Activated T-helper 2 cell treated with anti-CD3 and anti-CD28 coated beads, Interferon-gamma antibody, Interleukin-2, Interleukin-4, amounts not matched to agents 10 μg/mL and 5 μg/mL and 100 μg/mL, durations not matched to agents 14 hours and 24 hours and 36 hours (primary cell): ENCODE results near the gene PRSS21. TPM values are rescaled to one million over a fixed set of nuclear protein-coding genes. Genes with fewer than 3 reads are reported as not detected.
A peak's percentile ranks its signal among the peaks of the same experiment; 100 is the strongest.

ENCODE experiments used
- DNase-seq: peaks from one replicate; pipeline ENCODE4 v3.0.0; 2021; ENCODE audit warnings: low spot score
- H3K27ac Mint-ChIP-seq: one replicate; pipeline ENCODE4 v1.8.0; 2021; ENCODE audit warnings: mixed read lengths
- H3K27me3 Mint-ChIP-seq: one replicate; pipeline ENCODE4 v1.8.0; 2021; ENCODE audit warnings: low read depth, mixed read lengths
- H3K36me3 Mint-ChIP-seq: one replicate; pipeline ENCODE4 v1.8.0; 2021; ENCODE audit warnings: low read depth, mixed read lengths
- H3K4me1 Mint-ChIP-seq: one replicate; pipeline ENCODE4 v1.8.0; 2021; ENCODE audit warnings: low read depth, mixed read lengths
- H3K4me3 Mint-ChIP-seq: one replicate; pipeline ENCODE4 v1.8.0; 2021; ENCODE audit warnings: low read depth, mild to moderate bottlenecking, moderate library complexity, mixed read lengths
- H3K9me3 Mint-ChIP-seq: one replicate; pipeline ENCODE4 v1.8.0; 2021; ENCODE audit warnings: mixed read lengths
- intact Hi-C: fragments of 100-400 bp; cut with micrococcal nuclease; formaldehyde crosslinking; loops from one replicate; pipeline ENCODE4 v1.15.1; 2023
- total RNA-seq: library from RNA; stranded (reverse); gene quantifications from 2 replicates; pipeline ENCODE4 v1.2.3, GENCODE V29; 2022

The PRSS21 gene
- total RNA-seq, 1 donor from 2014 or later: 11.5 TPM

GRCh38 chr16:2803545-2804195 lies 13.4 kb upstream of the PRSS21 start:
- intact Hi-C loops: no loop called here
- no peak overlapping the region for H3K4me3 Mint-ChIP-seq
- H3K4me1 Mint-ChIP-seq: no peaks in the 10 kb centered on the region
- peaks cover 12% of the 10 kb centered on the region for H3K9me3 Mint-ChIP-seq
- H3K36me3 Mint-ChIP-seq: no peaks in the 10 kb centered on the region
- H3K27me3 Mint-ChIP-seq: peaks cover 8% of the 10 kb centered on the region
- H3K27ac Mint-ChIP-seq: no peak overlapping the region
- no peak for DNase-seq

- Mint-ChIP-seq H3K27ac (no peak overlapping the region), H3K9me3 (peaks cover 12% of the 10 kb centered on the region), H3K36me3 (no peaks in the 10 kb centered on the region), H3K4me3 (no peak overlapping the region), H3K27me3 (peaks cover 17% of the 10 kb centered on the region), H3K4me1 (no peaks in the 10 kb centered on the region)
- intact Hi-C loops: no loop called here
- DNase-seq: no peak
Observed at GRCh38 chr16:2804728-2805127, 12.3 kb upstream of the PRSS21 start.

- H3K4me1 Mint-ChIP-seq: no peaks in the 10 kb centered on the region
- H3K36me3 Mint-ChIP-seq: no peaks in the 10 kb centered on the region
- H3K27ac Mint-ChIP-seq: no peak overlapping the region
- H3K27me3 Mint-ChIP-seq: peaks cover 20% of the 10 kb centered on the region
- H3K4me3 Mint-ChIP-seq: no peak overlapping the region
- H3K9me3 Mint-ChIP-seq: peaks cover 12% of the 10 kb centered on the region
- intact Hi-C loops: no loop called here
- no peak for DNase-seq
Observed at GRCh38 chr16:2806286-2806685, 10.8 kb upstream of the PRSS21 start.

- intact Hi-C loops: no loop called here
- Mint-ChIP-seq H3K36me3 (no peaks in the 10 kb centered on the region), H3K9me3 (peaks cover 12% of the 10 kb centered on the region), H3K27ac (no peak overlapping the region), H3K27me3 (peaks cover 20% of the 10 kb centered on the region), H3K4me1 (no peaks in the 10 kb centered on the region), H3K4me3 (no peak overlapping the region)
- DNase-seq: no peak
Observed at GRCh38 chr16:2808181-2808580, 8.9 kb upstream of the PRSS21 start.

GRCh38 chr16:2809149-2809760 lies 7.8 kb upstream of the PRSS21 start:
- Mint-ChIP-seq H3K4me1 (no peaks in the 10 kb centered on the region), H3K36me3 (no peaks in the 10 kb centered on the region), H3K9me3 (peaks cover 5% of the 10 kb centered on the region), H3K27ac (peak overlapping the region; percentile 15), H3K4me3 (no peak overlapping the region), H3K27me3 (peaks cover 19% of the 10 kb centered on the region)
- no peak for DNase-seq
- intact Hi-C loops: no loop called here

GRCh38 chr16:2810651-2811050 lies 6.4 kb upstream of the PRSS21 start:
- Mint-ChIP-seq H3K36me3 (no peaks in the 10 kb centered on the region), H3K4me1 (no peaks in the 10 kb centered on the region), H3K9me3 (no peaks in the 10 kb centered on the region), H3K4me3 (no peak overlapping the region), H3K27ac (no peak overlapping the region), H3K27me3 (peaks cover 18% of the 10 kb centered on the region)
- no peak for DNase-seq
- intact Hi-C loops: no loop called here

- intact Hi-C loops: no loop called here
Observed at GRCh38 chr16:2811703-2812471, 5.2 kb upstream of the PRSS21 start.

GRCh38 chr16:2813771-2814221 lies 3.2 kb upstream of the PRSS21 start:
- H3K9me3 Mint-ChIP-seq: no peaks in the 10 kb centered on the region

More at GRCh38 chr16:2811703-2812471, 5.2 kb upstream of the PRSS21 start:
- no peak overlapping the region for H3K27ac Mint-ChIP-seq
- no peak overlapping the region for H3K4me3 Mint-ChIP-seq
- H3K27me3 Mint-ChIP-seq: peaks cover 18% of the 10 kb centered on the region
- H3K36me3 Mint-ChIP-seq: no peaks in the 10 kb centered on the region
- H3K9me3 Mint-ChIP-seq: no peaks in the 10 kb centered on the region
- H3K4me1 Mint-ChIP-seq: no peaks in the 10 kb centered on the region
- DNase-seq: no peak

GRCh38 chr16:2814551-2815298 lies 2.3 kb upstream of the PRSS21 start:
- H3K27ac Mint-ChIP-seq: no peak overlapping the region
- peaks cover 3% of the 10 kb centered on the region for H3K27me3 Mint-ChIP-seq
- DNase-seq: no peak
- H3K4me3 Mint-ChIP-seq: no peak overlapping the region
- no peaks in the 10 kb centered on the region for H3K36me3 Mint-ChIP-seq
- no peaks in the 10 kb centered on the region for H3K9me3 Mint-ChIP-seq
- intact Hi-C loops: no loop called here
- no peaks in the 10 kb centered on the region for H3K4me1 Mint-ChIP-seq

More at GRCh38 chr16:2813771-2814221, 3.2 kb upstream of the PRSS21 start:
- H3K27ac Mint-ChIP-seq: no peak overlapping the region
- no peak for DNase-seq
- H3K4me3 Mint-ChIP-seq: no peak overlapping the region
- H3K36me3 Mint-ChIP-seq: no peaks in the 10 kb centered on the region
- intact Hi-C loops: no loop called here
- H3K4me1 Mint-ChIP-seq: no peaks in the 10 kb centered on the region
- H3K27me3 Mint-ChIP-seq: peaks cover 12% of the 10 kb centered on the region

GRCh38 chr16:2815299-2815771 lies 1.7 kb upstream of the PRSS21 start:
- Mint-ChIP-seq H3K27ac (no peak overlapping the region), H3K4me3 (no peak overlapping the region), H3K4me1 (no peaks in the 10 kb centered on the region), H3K27me3 (no peaks in the 10 kb centered on the region), H3K9me3 (no peaks in the 10 kb centered on the region), H3K36me3 (no peaks in the 10 kb centered on the region)
- DNase-seq: no peak
- intact Hi-C loops: no loop called here

GRCh38 chr16:2817340-2818271 lies 569 bp downstream of the PRSS21 start:
- Mint-ChIP-seq H3K9me3 (no peaks in the 10 kb centered on the region), H3K4me3 (peak overlapping the region; percentile 52), H3K4me1 (no peaks in the 10 kb centered on the region), H3K27ac (no peak overlapping the region), H3K27me3 (no peaks in the 10 kb centered on the region), H3K36me3 (no peaks in the 10 kb centered on the region)
- DNase-seq: no peak
- intact Hi-C loops: no loop called here
